SK-N-SH (cell line): Measurements from ENCODE around the gene RAMP3. TPM values are rescaled to one million over a fixed set of nuclear protein-coding genes. Genes with fewer than 3 reads are reported as not detected.

ENCODE experiments used
- CTCF ChIA-PET: fragments of 300-600, 350-600 bp; formaldehyde crosslinking; extraction: SDS; loops from one replicate; lab custom pipeline; 2021; lab: Yijun Ruan, JAX
- POLR2A ChIA-PET: fragments of 350-600 bp; sonication (Branson Sonifier 250); formaldehyde crosslinking; extraction: SDS; loops from one replicate; lab custom pipeline; 2020; ENCODE audit warnings: antibody characterized with exemption, inconsistent platforms; lab: Yijun Ruan, JAX
- DNase-seq: peaks from one replicate; pipeline ENCODE4 v3.0.0; 2012
- H2AFZ ChIP-seq: fragments of 200-600 bp; sonication (generic); 2 replicates; pipeline ENCODE4 v1.8.1; 2016; ENCODE audit warnings: antibody characterized with exemption, mild to moderate bottlenecking, low read depth
- H3F3A ChIP-seq: fragments of 200-600 bp; sonication (generic); replicated peaks from 2 replicates; pipeline ENCODE3; 2016; ENCODE audit warnings: antibody characterized with exemption, mild to moderate bottlenecking; ENCODE audit not compliant: insufficient read depth
- H3K27ac ChIP-seq, 2 experiments: fragments of 200-500 bp in 1 of 2; fragments of 200-600 bp in 1 of 2; sonication (Bioruptor generic) in 1 of 2; sonication (generic), shearing (Covaris generic) in 1 of 2; 2 replicates each; pipeline versions ENCODE4 v1.5.1 to v1.6.1; 2014 to 2016; ENCODE audit warnings: low read depth in 2 of 2, inconsistent platforms in 1 of 2, low read length in 1 of 2, mild to moderate bottlenecking in 1 of 2, mixed read lengths in 1 of 2
- H3K27me3 ChIP-seq: fragments of 200-600 bp; sonication (generic), shearing (Covaris generic); 2 replicates; pipeline ENCODE4 v1.6.1; 2016; ENCODE audit warnings: mixed run types; ENCODE audit not compliant: insufficient read depth
- H3K36me3 ChIP-seq, 2 experiments: fragments of 200-500 bp in 1 of 2; fragments of 200-600 bp in 1 of 2; sonication (Bioruptor generic) in 1 of 2; sonication (generic) in 1 of 2; replicated peaks in 1 of 2; 2 replicates each; pipeline versions ENCODE3 to v1.5.1; 2014 to 2016; ENCODE audit warnings: low read length in 1 of 2, mild to moderate bottlenecking in 1 of 2; ENCODE audit not compliant: insufficient read depth in 2 of 2, control insufficient read depth in 1 of 2
- H3K4me1 ChIP-seq, 2 experiments: fragments of 200-500 bp in 1 of 2; fragments of 200-600 bp in 1 of 2; sonication (Bioruptor generic) in 1 of 2; sonication (generic), shearing (Covaris generic) in 1 of 2; 2 replicates each; pipeline versions ENCODE4 v1.5.1 to v1.6.1; 2014 to 2016; ENCODE audit warnings: low read depth in 1 of 2, low read length in 1 of 2, mixed run types in 1 of 2; ENCODE audit not compliant: insufficient read depth in 2 of 2, control insufficient read depth in 1 of 2
- H3K4me2 ChIP-seq: fragments of 200-600 bp; sonication (generic), shearing (Covaris generic); 2 replicates; pipeline ENCODE4 v1.6.1; 2017; ENCODE audit warnings: mixed run types
- H3K4me3 ChIP-seq, 2 experiments: fragments of 200-500 bp in 1 of 2; fragments of 200-600 bp in 1 of 2; sonication (Bioruptor generic) in 1 of 2; sonication (generic), shearing (Covaris generic) in 1 of 2; 2 replicates each; pipeline versions ENCODE4 v1.5.1 to v1.8.1; 2014 to 2016; ENCODE audit warnings: low read depth in 2 of 2, inconsistent platforms in 1 of 2, low read length in 1 of 2, mild to moderate bottlenecking in 1 of 2, mixed read lengths in 1 of 2, moderate library complexity in 1 of 2
- H3K79me2 ChIP-seq: fragments of 200-600 bp; sonication (generic); 2 replicates; pipeline ENCODE4 v1.8.1; 2017; ENCODE audit warnings: mild to moderate bottlenecking; ENCODE audit not compliant: insufficient read depth
- H3K9ac ChIP-seq: fragments of 200-600 bp; sonication (generic); 2 replicates; pipeline ENCODE4 v1.6.1; 2017; ENCODE audit warnings: mixed run types
- H3K9me2 ChIP-seq: fragments of 200-600 bp; sonication (generic); 2 replicates; pipeline ENCODE4 v1.6.1; 2017; ENCODE audit warnings: mixed run types
- H3K9me3 ChIP-seq: fragments of 200-600 bp; sonication (generic); 2 replicates; pipeline ENCODE4 v1.6.1; 2017; ENCODE audit warnings: mixed run types, mild to moderate bottlenecking, moderate library complexity
- H4K20me1 ChIP-seq: fragments of 200-600 bp; sonication (generic); 2 replicates; pipeline ENCODE4 v1.6.1; 2017; ENCODE audit warnings: mild to moderate bottlenecking, mixed run types; ENCODE audit not compliant: insufficient read depth
- FOSL2 ChIP-seq: IDR thresholded peaks from 2 replicates; pipeline ENCODE4 v1.4.0; 2012; ENCODE audit warnings: low read depth, mild to moderate bottlenecking, moderate library complexity, borderline replicate concordance
- FOXJ3 ChIP-seq: sonication (generic); formaldehyde crosslinking; IDR thresholded peaks from 2 replicates; pipeline ENCODE4 v1.5.1; 2020; ENCODE audit warnings: mild to moderate bottlenecking, missing genetic modification reagents
- GATA2 ChIP-seq: sonication (generic); formaldehyde crosslinking; IDR thresholded peaks from 2 replicates; pipeline ENCODE4 v1.5.0; 2020; ENCODE audit warnings: mild to moderate bottlenecking, missing genetic modification reagents
- NRF1 ChIP-seq: IDR thresholded peaks from 2 replicates; pipeline ENCODE4 v1.6.1; 2012; ENCODE audit warnings: low read depth, mild to moderate bottlenecking, low read length
- PBX3 ChIP-seq: IDR thresholded peaks from 2 replicates; pipeline ENCODE4; 2012
- RAD21 ChIP-seq: IDR thresholded peaks from 2 replicates; pipeline ENCODE4 v1.6.1; 2012; ENCODE audit warnings: mild to moderate bottlenecking, low read length
- REST ChIP-seq: IDR thresholded peaks from 2 replicates; pipeline ENCODE4 v1.6.1; 2012; ENCODE audit warnings: mild to moderate bottlenecking, low read depth, low read length, moderate library complexity
- USF1 ChIP-seq: IDR thresholded peaks from 2 replicates; pipeline ENCODE4 v1.4.0; 2012; ENCODE audit warnings: low read depth, borderline replicate concordance
- YY1 ChIP-seq: IDR thresholded peaks from 2 replicates; pipeline ENCODE4 v1.4.0; 2012; ENCODE audit warnings: low read depth, mild to moderate bottlenecking
- ZBTB33 ChIP-seq: IDR thresholded peaks from 2 replicates; pipeline ENCODE4 v1.4.0; 2012; ENCODE audit warnings: low read depth, borderline replicate concordance
- WGBS: methylation state at CpG from one replicate; pipeline ENCODE4 v1.1.6; 2017; ENCODE audit warnings: low lambda C conversion rate; 5-methylcytosine and 5-hydroxymethylcytosine counted together
- polyA plus RNA-seq, 3 experiments: library from polyadenylated mRNA; depleted of rRNA; stranded (reverse); fragments of >200 nt; gene quantifications; 2 replicates each; pipeline ENCODE4 v1.2.3, GENCODE V29; 2012

RAMP3 gene
- polyA plus RNA-seq, 1 of the 3 experiments (the other 2 are of a cell fraction): not detected

- CTCF ChIA-PET: interaction anchor here (0.8 to 1.8 kb wide), 4 partner anchors 18 to 79 kb away, joined by 3 to 4 read pairs (median 3); no protein-coding TSS in a partner anchor
These were observed 24.6 kb downstream of the RAMP3 start for GRCh38 chr7:45181991-45182855.

More at GRCh38 chr7:45181991-45182855, 24.6 kb downstream of the RAMP3 start:
- Histone ChIP-seq H3F3A (no peaks in the 10 kb centered on the region), H3K9me3 (no peaks in the 10 kb centered on the region), H3K27ac (no peak overlapping the region), H2AFZ (no peak overlapping the region), H3K9ac (no peak overlapping the region), H3K4me3 (no peak overlapping the region), H3K27me3 (peaks cover 19% of the 10 kb centered on the region), H3K4me1 (no peaks in the 10 kb centered on the region), H3K9me2 (no peaks in the 10 kb centered on the region), H3K4me2 (no peak overlapping the region), H4K20me1 (no peaks in the 10 kb centered on the region), H3K36me3 (no peaks in the 10 kb centered on the region), H3K79me2 (no peaks in the 10 kb centered on the region)
- POLR2A ChIA-PET: no interaction called here
- TF ChIP-seq PBX3: no peak
- TF ChIP-seq FOSL2: no peak
- no peak for TF ChIP-seq ZBTB33
- TF ChIP-seq REST: no peak
- no peak for TF ChIP-seq RAD21
- no peak for TF ChIP-seq YY1
- no peak for TF ChIP-seq GATA2 (CRISPR knock-in tag)
- TF ChIP-seq NRF1: no peak
- TF ChIP-seq USF1: no peak
- no peak for TF ChIP-seq FOXJ3 (CRISPR knock-in tag)
- 43% methylated on average over 6 of the region's 8 CpGs for WGBS
- DNase-seq: no peak
